SK-N-SH (cell line): Measurements from ENCODE around the gene LIMK2. TPM values are rescaled to one million over a fixed set of nuclear protein-coding genes. Genes with fewer than 3 reads are reported as not detected.

Source experiments
- CTCF ChIA-PET: fragments of 300-600, 350-600 bp; formaldehyde crosslinking; extraction: SDS; loops from one replicate; lab custom pipeline; 2021; lab: Yijun Ruan, JAX
- POLR2A ChIA-PET: fragments of 350-600 bp; sonication (Branson Sonifier 250); formaldehyde crosslinking; extraction: SDS; loops from one replicate; lab custom pipeline; 2020; ENCODE audit warnings: antibody characterized with exemption, inconsistent platforms; lab: Yijun Ruan, JAX
- DNase-seq: peaks from one replicate; pipeline ENCODE4 v3.0.0; 2012
- H2AFZ ChIP-seq: fragments of 200-600 bp; sonication (generic); 2 replicates; pipeline ENCODE4 v1.8.1; 2016; ENCODE audit warnings: antibody characterized with exemption, mild to moderate bottlenecking, low read depth
- H3F3A ChIP-seq: fragments of 200-600 bp; sonication (generic); replicated peaks from 2 replicates; pipeline ENCODE3; 2016; ENCODE audit warnings: antibody characterized with exemption, mild to moderate bottlenecking; ENCODE audit not compliant: insufficient read depth
- H3K27ac ChIP-seq, 2 experiments: fragments of 200-500 bp in 1 of 2; fragments of 200-600 bp in 1 of 2; sonication (Bioruptor generic) in 1 of 2; sonication (generic), shearing (Covaris generic) in 1 of 2; 2 replicates each; pipeline versions ENCODE4 v1.5.1 to v1.6.1; 2014 to 2016; ENCODE audit warnings: low read depth in 2 of 2, inconsistent platforms in 1 of 2, low read length in 1 of 2, mild to moderate bottlenecking in 1 of 2, mixed read lengths in 1 of 2
- H3K27me3 ChIP-seq: fragments of 200-600 bp; sonication (generic), shearing (Covaris generic); 2 replicates; pipeline ENCODE4 v1.6.1; 2016; ENCODE audit warnings: mixed run types; ENCODE audit not compliant: insufficient read depth
- H3K36me3 ChIP-seq, 2 experiments: fragments of 200-500 bp in 1 of 2; fragments of 200-600 bp in 1 of 2; sonication (Bioruptor generic) in 1 of 2; sonication (generic) in 1 of 2; replicated peaks in 1 of 2; 2 replicates each; pipeline versions ENCODE3 to v1.5.1; 2014 to 2016; ENCODE audit warnings: low read length in 1 of 2, mild to moderate bottlenecking in 1 of 2; ENCODE audit not compliant: insufficient read depth in 2 of 2, control insufficient read depth in 1 of 2
- H3K4me1 ChIP-seq, 2 experiments: fragments of 200-500 bp in 1 of 2; fragments of 200-600 bp in 1 of 2; sonication (Bioruptor generic) in 1 of 2; sonication (generic), shearing (Covaris generic) in 1 of 2; 2 replicates each; pipeline versions ENCODE4 v1.5.1 to v1.6.1; 2014 to 2016; ENCODE audit warnings: low read depth in 1 of 2, low read length in 1 of 2, mixed run types in 1 of 2; ENCODE audit not compliant: insufficient read depth in 2 of 2, control insufficient read depth in 1 of 2
- H3K4me2 ChIP-seq: fragments of 200-600 bp; sonication (generic), shearing (Covaris generic); 2 replicates; pipeline ENCODE4 v1.6.1; 2017; ENCODE audit warnings: mixed run types
- H3K4me3 ChIP-seq, 2 experiments: fragments of 200-500 bp in 1 of 2; fragments of 200-600 bp in 1 of 2; sonication (Bioruptor generic) in 1 of 2; sonication (generic), shearing (Covaris generic) in 1 of 2; 2 replicates each; pipeline versions ENCODE4 v1.5.1 to v1.8.1; 2014 to 2016; ENCODE audit warnings: low read depth in 2 of 2, inconsistent platforms in 1 of 2, low read length in 1 of 2, mild to moderate bottlenecking in 1 of 2, mixed read lengths in 1 of 2, moderate library complexity in 1 of 2
- H3K79me2 ChIP-seq: fragments of 200-600 bp; sonication (generic); 2 replicates; pipeline ENCODE4 v1.8.1; 2017; ENCODE audit warnings: mild to moderate bottlenecking; ENCODE audit not compliant: insufficient read depth
- H3K9ac ChIP-seq: fragments of 200-600 bp; sonication (generic); 2 replicates; pipeline ENCODE4 v1.6.1; 2017; ENCODE audit warnings: mixed run types
- H3K9me2 ChIP-seq: fragments of 200-600 bp; sonication (generic); 2 replicates; pipeline ENCODE4 v1.6.1; 2017; ENCODE audit warnings: mixed run types
- H3K9me3 ChIP-seq: fragments of 200-600 bp; sonication (generic); 2 replicates; pipeline ENCODE4 v1.6.1; 2017; ENCODE audit warnings: mixed run types, mild to moderate bottlenecking, moderate library complexity
- H4K20me1 ChIP-seq: fragments of 200-600 bp; sonication (generic); 2 replicates; pipeline ENCODE4 v1.6.1; 2017; ENCODE audit warnings: mild to moderate bottlenecking, mixed run types; ENCODE audit not compliant: insufficient read depth
- CHD2 ChIP-seq: fragments of 150-350 bp; IDR thresholded peaks from 2 replicates; pipeline ENCODE4 v1.6.1; 2018; ENCODE audit warnings: low read length; ENCODE audit not compliant: partially characterized antibody
- CTCF ChIP-seq: fragments of 200-600 bp; sonication (generic); IDR thresholded peaks from 2 replicates; pipeline ENCODE4 v1.6.1; 2017; ENCODE audit warnings: antibody characterized with exemption, mild to moderate bottlenecking, moderate library complexity
- ELF1 ChIP-seq: IDR thresholded peaks from 2 replicates; pipeline ENCODE4 v1.4.0; 2012
- EP300 ChIP-seq, 2 experiments: IDR thresholded peaks; 2 replicates each; pipeline versions ENCODE4 v1.4.0 to v1.6.1; 2012; ENCODE audit warnings: borderline replicate concordance in 1 of 2, low read depth in 1 of 2, low read length in 1 of 2
- FOXJ3 ChIP-seq: sonication (generic); formaldehyde crosslinking; IDR thresholded peaks from 2 replicates; pipeline ENCODE4 v1.5.1; 2020; ENCODE audit warnings: mild to moderate bottlenecking, missing genetic modification reagents
- JUND ChIP-seq: IDR thresholded peaks from 2 replicates; pipeline ENCODE4 v1.4.0; 2012
- MEF2A ChIP-seq: IDR thresholded peaks from 2 replicates; pipeline ENCODE4 v1.4.0; 2012; ENCODE audit warnings: low read depth, borderline replicate concordance
- MXI1 ChIP-seq: IDR thresholded peaks from 2 replicates; pipeline ENCODE4 v1.6.1; 2012; ENCODE audit warnings: mild to moderate bottlenecking, low read depth, low read length, improper control_type of control experiment
- NRF1 ChIP-seq: IDR thresholded peaks from 2 replicates; pipeline ENCODE4 v1.6.1; 2012; ENCODE audit warnings: low read depth, mild to moderate bottlenecking, low read length
- RAD21 ChIP-seq: IDR thresholded peaks from 2 replicates; pipeline ENCODE4 v1.6.1; 2012; ENCODE audit warnings: mild to moderate bottlenecking, low read length
- RCOR1 ChIP-seq: fragments of 150-350 bp; IDR thresholded peaks from 2 replicates; pipeline ENCODE4 v1.6.1; 2017; ENCODE audit warnings: antibody characterized with exemption, low read length
- RFX5 ChIP-seq: IDR thresholded peaks from 2 replicates; pipeline ENCODE4 v1.6.1; 2012; ENCODE audit warnings: mild to moderate bottlenecking, improper control_type of control experiment, low read length
- SIN3A ChIP-seq: IDR thresholded peaks from 2 replicates; pipeline ENCODE4 v1.6.1; 2012; ENCODE audit warnings: low read depth, mild to moderate bottlenecking, low read length, moderate library complexity, borderline replicate concordance
- SMC3 ChIP-seq: IDR thresholded peaks from 2 replicates; pipeline ENCODE4 v1.6.1; 2012; ENCODE audit warnings: low read depth, low read length, improper control_type of control experiment
- TAF1 ChIP-seq: IDR thresholded peaks from 2 replicates; pipeline ENCODE4 v1.6.1; 2012; ENCODE audit warnings: low read depth, mild to moderate bottlenecking, low read length, moderate library complexity, borderline replicate concordance
- TCF12 ChIP-seq: IDR thresholded peaks from 2 replicates; pipeline ENCODE4 v1.4.0; 2012
- YY1 ChIP-seq: IDR thresholded peaks from 2 replicates; pipeline ENCODE4 v1.4.0; 2012; ENCODE audit warnings: low read depth, mild to moderate bottlenecking
- WGBS: methylation state at CpG from one replicate; pipeline ENCODE4 v1.1.6; 2017; ENCODE audit warnings: low lambda C conversion rate; 5-methylcytosine and 5-hydroxymethylcytosine counted together
- polyA plus RNA-seq, 3 experiments: library from polyadenylated mRNA; depleted of rRNA; stranded (reverse); fragments of >200 nt; gene quantifications; 2 replicates each; pipeline ENCODE4 v1.2.3, GENCODE V29; 2012
- TF ChIP-seq, protein P1 (sequence below): IDR thresholded peaks from 2 replicates; pipeline ENCODE4 v1.4.0; 2012; ENCODE audit warnings: low read depth
- TF ChIP-seq, protein P2 (sequence below): IDR thresholded peaks from 2 replicates; pipeline ENCODE4 v1.6.1; 2012; ENCODE audit warnings: mild to moderate bottlenecking, low read depth, low read length, moderate library complexity
- TF ChIP-seq, protein P3 (sequence below): fragments of 150-350 bp; IDR thresholded peaks from 2 replicates; pipeline ENCODE4 v1.6.1; 2017; ENCODE audit warnings: antibody characterized with exemption, low read length, low read depth, borderline replicate concordance

The LIMK2 gene
- polyA plus RNA-seq, 1 of the 3 experiments (the other 2 are of a cell fraction) = 9.8 TPM

GRCh38 chr22:31300896-31301295, 88.8 kb downstream of the LIMK2 start:
- 84% methylated on average over 3 of the region's 3 CpGs for WGBS
- CTCF ChIA-PET = interaction anchor here (2.0 to 5.3 kb wide), 3 partner anchors 14 to 89 kb away, joined by 9 to 58 read pairs (median 10); partner anchors contain the start of gene LIMK2
- Histone ChIP-seq H3K27me3 (no peaks in the 10 kb centered on the region), H3K4me3 (no peak overlapping the region), H3K36me3 (no peaks in the 10 kb centered on the region), H3F3A (peaks cover 4% of the 10 kb centered on the region), H3K27ac (no peak overlapping the region), H4K20me1 (no peaks in the 10 kb centered on the region), H3K9ac (no peak overlapping the region), H3K79me2 (no peaks in the 10 kb centered on the region)
- no peak for TF ChIP-seq SIN3A
- no peak for TF ChIP-seq JUND
- no peak for TF ChIP-seq TAF1
- TF ChIP-seq, all 33 proteins: peak for 0
- H3K4me2 ChIP-seq = no peak overlapping the region
- no peaks in the 10 kb centered on the region for H3K9me3 ChIP-seq
- peaks cover 0 to 8% of the 10 kb centered on the region in 2 experiments; a peak in 2 of 4 replicates for H3K4me1 ChIP-seq
- POLR2A ChIA-PET = interaction anchor here (0.9 kb wide), 1 partner anchor 12 kb away, joined by 3 read pairs; no protein-coding TSS in a partner anchor
- no peak for DNase-seq
- H3K9me2 ChIP-seq = no peaks in the 10 kb centered on the region
- H2AFZ ChIP-seq = no peak overlapping the region

- Histone ChIP-seq H3K36me3 (no peaks in the 10 kb centered on the region), H3K9ac (no peak overlapping the region), H3K4me1 (no peaks in the 10 kb centered on the region; a peak in 1 of 4 replicates), H3K4me2 (no peak overlapping the region), H3K79me2 (no peaks in the 10 kb centered on the region), H3K9me2 (no peaks in the 10 kb centered on the region), H3K4me3 (no peak overlapping the region), H3K9me3 (no peaks in the 10 kb centered on the region), H2AFZ (no peak overlapping the region), H3F3A (no peaks in the 10 kb centered on the region), H3K27ac (no peak overlapping the region), H4K20me1 (no peaks in the 10 kb centered on the region), H3K27me3 (no peaks in the 10 kb centered on the region)
- ChIA-PET CTCF (interaction anchor here (2.9 to 5.3 kb wide), 2 partner anchors 13 to 29 kb away, joined by 10 to 58 read pairs; no protein-coding TSS in a partner anchor), POLR2A (no interaction called here)
- DNase-seq = no peak
- TF ChIP-seq YY1 (no peak), CHD2 (no peak), RAD21 (no peak), RFX5 (no peak), SMC3 (no peak), TCF12 (no peak), RCOR1 (no peak), CTCF (no peak), NRF1 (no peak), ELF1 (no peak), EP300 (IDR thresholded peaks at IDR 0.05; ENCODE audit: borderline replicate concordance in 1 of 2, low read depth in 1 of 2, low read length in 1 of 2) (no peak), MXI1 (no peak), FOXJ3 (CRISPR knock-in tag) (no peak), JUND (no peak), MEF2A (no peak)
- TF ChIP-seq, protein P1, sequence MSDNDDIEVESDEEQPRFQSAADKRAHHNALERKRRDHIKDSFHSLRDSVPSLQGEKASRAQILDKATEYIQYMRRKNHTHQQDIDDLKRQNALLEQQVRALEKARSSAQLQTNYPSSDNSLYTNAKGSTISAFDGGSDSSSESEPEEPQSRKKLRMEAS = no peak
- TF ChIP-seq, protein P2, sequence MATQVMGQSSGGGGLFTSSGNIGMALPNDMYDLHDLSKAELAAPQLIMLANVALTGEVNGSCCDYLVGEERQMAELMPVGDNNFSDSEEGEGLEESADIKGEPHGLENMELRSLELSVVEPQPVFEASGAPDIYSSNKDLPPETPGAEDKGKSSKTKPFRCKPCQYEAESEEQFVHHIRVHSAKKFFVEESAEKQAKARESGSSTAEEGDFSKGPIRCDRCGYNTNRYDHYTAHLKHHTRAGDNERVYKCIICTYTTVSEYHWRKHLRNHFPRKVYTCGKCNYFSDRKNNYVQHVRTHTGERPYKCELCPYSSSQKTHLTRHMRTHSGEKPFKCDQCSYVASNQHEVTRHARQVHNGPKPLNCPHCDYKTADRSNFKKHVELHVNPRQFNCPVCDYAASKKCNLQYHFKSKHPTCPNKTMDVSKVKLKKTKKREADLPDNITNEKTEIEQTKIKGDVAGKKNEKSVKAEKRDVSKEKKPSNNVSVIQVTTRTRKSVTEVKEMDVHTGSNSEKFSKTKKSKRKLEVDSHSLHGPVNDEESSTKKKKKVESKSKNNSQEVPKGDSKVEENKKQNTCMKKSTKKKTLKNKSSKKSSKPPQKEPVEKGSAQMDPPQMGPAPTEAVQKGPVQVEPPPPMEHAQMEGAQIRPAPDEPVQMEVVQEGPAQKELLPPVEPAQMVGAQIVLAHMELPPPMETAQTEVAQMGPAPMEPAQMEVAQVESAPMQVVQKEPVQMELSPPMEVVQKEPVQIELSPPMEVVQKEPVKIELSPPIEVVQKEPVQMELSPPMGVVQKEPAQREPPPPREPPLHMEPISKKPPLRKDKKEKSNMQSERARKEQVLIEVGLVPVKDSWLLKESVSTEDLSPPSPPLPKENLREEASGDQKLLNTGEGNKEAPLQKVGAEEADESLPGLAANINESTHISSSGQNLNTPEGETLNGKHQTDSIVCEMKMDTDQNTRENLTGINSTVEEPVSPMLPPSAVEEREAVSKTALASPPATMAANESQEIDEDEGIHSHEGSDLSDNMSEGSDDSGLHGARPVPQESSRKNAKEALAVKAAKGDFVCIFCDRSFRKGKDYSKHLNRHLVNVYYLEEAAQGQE = no peak
- TF ChIP-seq, protein P3, sequence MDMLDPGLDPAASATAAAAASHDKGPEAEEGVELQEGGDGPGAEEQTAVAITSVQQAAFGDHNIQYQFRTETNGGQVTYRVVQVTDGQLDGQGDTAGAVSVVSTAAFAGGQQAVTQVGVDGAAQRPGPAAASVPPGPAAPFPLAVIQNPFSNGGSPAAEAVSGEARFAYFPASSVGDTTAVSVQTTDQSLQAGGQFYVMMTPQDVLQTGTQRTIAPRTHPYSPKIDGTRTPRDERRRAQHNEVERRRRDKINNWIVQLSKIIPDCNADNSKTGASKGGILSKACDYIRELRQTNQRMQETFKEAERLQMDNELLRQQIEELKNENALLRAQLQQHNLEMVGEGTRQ = no peak
Measured at GRCh38 chr22:31302006-31302405, 89.9 kb downstream of the LIMK2 start.
